Cardiac septum (tissue), 1 donor: ENCODE data around the gene GRIK1. TPM values are rescaled to one million over a fixed set of nuclear protein-coding genes. Genes with fewer than 3 reads are reported as not detected.

Experiments
- DNase-seq: peaks from one replicate; pipeline ENCODE4 v3.0.0-alpha.2; 2020; ENCODE audit warnings: low spot score
- intact Hi-C: fragments of 100-400 bp; cut with DNase I; formaldehyde crosslinking; loops from one replicate; pipeline ENCODE4 v1.14.0; 2022
- total RNA-seq: library from RNA; stranded (reverse); fragmentation: NEBNext Ultra II Directional; extraction: Animal tissue kit (Norgen Biotek cat#: 25700); gene quantifications from one replicate; pipeline ENCODE4 v1.2.1, GENCODE V29; 2021
- donor health status: DM: no; HTN: no; CAD: no.

Gene GRIK1
- total RNA-seq, 1 donor from 2014 or later = not detected

DNA sequence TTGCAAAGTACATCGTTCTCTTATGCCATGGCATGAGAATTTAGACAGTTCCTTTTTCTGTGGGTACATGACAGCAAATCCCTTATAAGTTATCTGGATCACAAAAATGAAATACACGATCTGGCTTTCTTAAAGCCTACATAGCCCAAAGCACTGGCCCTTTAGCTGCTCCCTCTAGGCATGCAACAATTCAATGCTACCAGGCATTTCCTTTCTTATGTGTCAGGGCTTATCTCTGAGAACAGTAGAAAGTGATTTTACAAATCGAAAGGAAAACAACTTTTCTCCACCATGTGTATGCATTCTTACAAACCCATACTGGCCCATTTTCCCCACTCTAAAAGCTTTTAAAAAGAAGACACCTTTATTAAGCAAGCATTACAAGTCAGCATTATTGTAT is 139.7 kb downstream of the GRIK1 start:
- intact Hi-C loops = no loop called here

DNA sequence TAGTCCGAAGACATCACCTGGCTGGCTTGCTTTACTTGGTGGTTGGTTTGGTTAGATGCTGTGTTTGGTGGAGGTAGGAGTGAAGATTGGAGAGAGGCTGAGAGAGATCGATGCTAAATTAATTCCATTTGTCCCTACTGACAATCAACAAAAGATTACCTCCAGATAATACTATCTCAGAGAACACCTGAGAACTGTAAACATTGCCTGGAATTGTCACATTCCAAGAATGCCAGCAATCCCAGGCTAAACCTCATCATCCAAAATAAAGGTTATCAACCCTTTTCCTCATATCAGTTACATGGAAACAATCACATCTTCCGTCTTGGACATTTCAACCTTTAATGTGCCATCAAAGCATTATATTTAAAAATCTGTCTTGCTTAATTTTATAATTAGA is 141.0 kb downstream of the GRIK1 start:
- intact Hi-C loops = no loop called here
- DNase-seq = no peak

More for the DNA sequence above, 139.7 kb downstream of the GRIK1 start:
- DNase-seq = no peak

DNA sequence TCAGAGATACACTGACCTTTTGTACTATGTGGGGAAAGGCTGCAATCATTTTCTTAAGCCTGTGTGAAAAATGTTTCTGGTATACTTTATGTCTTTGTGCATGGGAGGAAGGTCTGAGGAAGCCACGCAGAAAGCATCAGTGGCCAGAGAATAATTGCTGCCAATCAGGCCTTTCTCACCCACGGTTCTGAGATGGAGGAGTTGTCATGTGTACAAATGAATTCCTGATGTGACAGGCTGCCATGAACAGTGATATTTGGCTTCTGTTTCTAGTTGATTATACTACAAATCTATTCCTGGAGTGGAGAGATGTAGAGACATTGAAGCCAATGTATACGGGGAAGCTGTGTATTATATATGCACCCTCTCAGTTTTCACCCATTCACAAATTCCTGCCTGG is 142.6 kb downstream of the GRIK1 start:
- intact Hi-C loops = no loop called here
- DNase-seq = no peak

DNA sequence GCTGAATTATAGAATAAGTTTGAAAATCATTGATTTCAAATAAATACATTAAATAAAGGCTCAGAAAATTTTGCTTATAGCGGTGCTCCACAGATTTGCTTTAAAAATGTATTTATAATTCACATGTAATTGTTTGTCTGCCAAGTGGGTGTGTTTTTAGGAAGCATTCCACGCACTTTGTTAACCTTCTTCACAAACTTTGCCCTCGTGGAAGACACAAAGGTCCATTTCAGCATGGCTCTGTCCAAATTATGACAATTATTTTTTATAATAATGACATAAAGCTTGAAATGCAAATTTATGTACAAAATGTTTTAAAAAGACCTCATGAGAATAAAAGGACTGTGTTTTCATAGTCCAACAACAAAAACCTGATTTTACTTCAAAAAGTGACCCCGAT is 146.1 kb downstream of the GRIK1 start:
- intact Hi-C loops = no loop called here
- DNase-seq = no peak

DNA sequence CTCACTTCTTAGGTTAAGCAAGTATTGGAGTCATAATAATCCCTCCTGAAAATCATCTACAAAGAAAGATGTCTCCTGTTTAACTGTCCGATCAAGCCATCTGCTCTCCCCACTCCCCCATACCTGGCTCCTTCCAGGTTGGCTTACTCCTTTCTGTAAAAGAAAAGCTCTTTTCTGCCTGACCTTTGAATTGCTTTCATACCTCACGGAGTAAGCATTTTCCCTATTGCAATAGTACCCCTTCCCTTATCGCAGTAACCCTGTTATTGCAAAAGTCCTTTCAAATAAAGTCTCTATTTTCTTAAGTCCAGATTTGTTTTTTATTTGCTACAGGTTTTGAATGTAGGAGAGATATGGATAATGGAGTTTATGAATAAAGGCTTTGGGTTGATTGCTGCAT is 150.4 kb downstream of the GRIK1 start:
- DNase-seq = no peak
- intact Hi-C loops = no loop called here

DNA sequence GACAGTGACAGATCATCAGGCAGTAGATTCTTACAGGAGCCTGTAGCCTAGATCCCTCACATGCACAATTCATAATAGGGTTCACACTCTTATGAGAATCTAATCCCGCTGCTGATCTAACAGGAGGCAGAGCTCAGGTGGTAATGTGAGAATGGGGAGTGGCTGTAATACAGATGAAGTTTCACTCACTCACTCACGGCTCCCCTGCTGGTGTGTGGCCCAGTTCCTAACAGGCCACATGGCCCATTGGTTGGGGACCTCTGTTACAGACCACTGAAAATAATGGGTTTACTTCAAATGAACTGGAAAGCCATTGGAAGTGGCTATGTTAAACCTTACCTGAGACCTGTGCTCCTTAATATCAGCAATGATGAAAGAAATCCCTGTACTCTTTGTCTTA is 151.0 kb downstream of the GRIK1 start:
- intact Hi-C loops = no loop called here
- DNase-seq = no peak

DNA sequence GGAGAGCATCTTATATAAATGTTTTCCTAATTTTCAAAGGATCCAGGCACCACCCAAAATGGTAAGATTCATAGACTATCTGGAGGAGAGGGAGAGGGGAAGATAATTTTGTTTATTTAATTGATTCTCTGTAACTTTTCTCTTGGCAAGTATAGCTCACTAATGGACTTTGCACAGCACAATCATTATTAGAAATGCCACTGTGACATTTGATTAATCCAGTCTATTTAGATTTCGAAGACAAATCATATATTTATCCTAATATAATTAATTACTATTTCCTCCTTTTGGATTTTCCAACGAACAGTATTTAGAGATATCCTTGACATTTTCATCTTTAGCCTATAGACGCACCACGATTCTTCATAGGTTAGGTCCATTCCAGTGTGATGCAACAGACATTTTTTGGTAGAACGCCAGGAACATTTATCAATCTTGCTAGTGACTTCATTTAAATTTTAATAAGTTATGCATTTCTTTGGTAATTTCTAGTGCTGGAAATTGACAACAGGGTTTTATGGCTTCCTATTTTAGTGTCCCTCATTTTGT is 152.4 kb downstream of the GRIK1 start:
- no peak for DNase-seq
- intact Hi-C loops = no loop called here

DNA sequence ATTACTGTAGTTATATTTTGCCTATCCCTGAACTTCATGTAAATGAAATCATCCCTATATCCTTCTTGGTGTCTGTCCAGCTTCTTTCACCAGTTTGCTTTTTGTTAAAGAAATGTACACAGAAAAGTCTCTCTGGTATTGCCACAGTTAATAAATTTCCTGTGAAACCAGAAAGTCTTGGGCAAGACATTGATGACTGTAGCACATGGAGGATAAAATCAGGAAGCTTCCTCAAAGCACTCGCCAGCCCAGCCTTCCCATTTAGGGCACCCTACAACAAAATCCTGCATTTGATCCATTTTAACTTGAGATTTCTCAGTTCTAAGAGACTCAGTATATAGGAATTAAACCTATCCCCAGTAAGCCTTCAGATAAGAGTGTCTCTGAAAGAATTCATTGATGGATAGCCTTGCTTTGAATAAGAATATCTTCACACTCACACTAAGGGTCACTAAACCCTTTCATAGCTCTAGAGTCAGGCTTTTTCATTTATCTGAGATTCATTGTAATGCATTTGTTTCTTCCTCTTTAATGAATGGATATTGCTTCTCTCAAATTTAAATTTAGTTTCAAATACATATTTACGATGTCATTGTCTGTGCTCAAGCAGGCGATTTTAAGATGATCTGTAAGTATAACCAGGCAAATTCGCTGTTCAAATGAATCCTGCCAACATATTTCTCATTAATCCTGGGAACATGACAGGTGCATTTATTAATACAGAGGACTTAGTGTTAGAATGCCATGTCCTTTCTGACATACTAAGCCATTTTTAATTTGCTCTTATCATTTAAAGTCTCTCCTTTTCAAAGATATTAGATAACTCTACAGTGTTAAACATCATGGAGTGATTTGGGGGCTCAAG is 153.1 kb downstream of the GRIK1 start:
- DNase-seq = no peak
- intact Hi-C loops = no loop called here

DNA sequence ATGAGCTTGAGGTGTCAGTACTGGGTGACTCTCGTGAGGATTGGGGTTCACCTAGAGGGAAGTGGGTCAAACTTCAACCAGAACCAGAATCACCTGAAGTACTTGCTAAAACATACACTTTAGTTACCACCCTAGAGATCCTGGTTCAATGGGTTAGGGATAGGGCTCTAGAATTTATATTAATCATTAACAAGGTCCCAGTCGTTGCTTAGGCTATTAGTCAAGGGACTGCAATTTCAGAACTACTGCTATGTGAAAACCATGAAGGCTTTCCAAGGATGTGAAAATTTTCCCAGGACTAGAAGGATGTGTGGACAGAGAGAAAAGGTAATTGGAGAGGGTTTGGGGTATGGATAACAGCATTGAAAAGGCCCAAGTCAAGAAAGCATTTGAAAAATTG is 162.6 kb downstream of the GRIK1 start:
- intact Hi-C loops = no loop called here
- DNase-seq = no peak

DNA sequence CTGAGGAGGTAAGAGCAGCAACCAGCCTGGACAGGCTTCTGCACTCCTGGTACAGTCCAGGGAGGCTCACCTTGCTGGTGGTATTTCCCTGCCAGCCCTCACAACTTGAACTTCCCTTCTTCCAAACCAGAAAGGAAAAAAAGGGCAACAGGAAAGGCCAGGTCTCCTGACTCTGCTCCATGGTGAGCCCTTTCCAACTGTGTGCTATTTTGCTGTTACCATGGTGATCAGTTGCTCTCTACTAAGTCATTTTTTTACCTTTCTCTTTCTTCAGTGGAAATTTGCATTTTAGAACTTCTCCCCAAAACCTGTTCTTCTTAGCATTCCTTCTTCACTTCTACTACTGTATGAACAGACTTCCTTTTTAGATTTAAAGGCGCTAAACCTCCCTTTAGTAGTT is 164.3 kb downstream of the GRIK1 start:
- intact Hi-C loops = no loop called here

DNA sequence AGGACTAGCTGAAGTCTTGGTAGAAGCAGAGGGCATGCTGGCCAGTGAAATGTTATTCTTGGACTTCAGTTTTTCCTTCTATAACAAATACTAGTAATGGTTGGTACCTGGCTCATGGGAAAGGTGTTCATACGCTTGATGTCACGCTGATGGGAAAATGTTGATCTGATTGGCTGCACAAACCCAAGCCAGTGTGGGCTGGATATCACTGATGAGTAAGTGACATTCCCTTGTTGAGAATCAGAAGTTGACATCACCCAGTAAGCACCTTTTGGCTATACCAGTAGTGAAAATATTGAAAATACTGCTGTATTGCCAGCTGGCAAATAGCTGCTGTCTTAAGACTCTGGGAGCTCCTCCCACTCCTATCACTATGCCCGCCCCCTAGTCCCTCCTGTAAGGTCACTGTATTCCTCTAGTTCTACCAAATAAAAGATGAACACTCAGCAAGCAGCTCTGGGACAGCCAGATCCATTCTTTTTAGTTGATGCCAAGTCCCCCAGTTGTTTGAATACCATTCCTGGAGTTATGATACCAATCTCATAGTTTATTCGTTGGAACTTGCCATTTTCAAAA is 168.2 kb downstream of the GRIK1 start:
- intact Hi-C loops = no loop called here
- no peak for DNase-seq

More for the DNA sequence above, 164.3 kb downstream of the GRIK1 start:
- no peak for DNase-seq

DNA sequence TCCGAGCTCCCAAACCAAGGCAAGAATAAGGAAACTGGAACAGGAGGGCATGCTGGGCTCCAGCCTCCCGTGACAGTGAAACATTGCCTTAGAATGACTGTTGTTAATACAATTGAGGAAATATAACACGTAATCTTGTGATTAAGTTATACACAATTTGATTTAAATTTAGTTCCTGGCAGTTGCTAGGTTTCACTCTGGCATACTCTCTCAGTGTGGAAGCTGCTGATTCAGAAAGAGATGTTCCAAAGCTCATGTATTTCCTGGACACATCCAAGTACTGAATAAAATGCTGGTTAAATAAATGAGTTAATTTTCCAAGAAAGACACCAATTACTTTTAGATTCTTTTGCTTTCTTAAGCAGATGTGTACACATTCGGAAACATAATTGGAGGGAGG is 176.1 kb downstream of the GRIK1 start:
- no peak for DNase-seq
- intact Hi-C loops = no loop called here

DNA sequence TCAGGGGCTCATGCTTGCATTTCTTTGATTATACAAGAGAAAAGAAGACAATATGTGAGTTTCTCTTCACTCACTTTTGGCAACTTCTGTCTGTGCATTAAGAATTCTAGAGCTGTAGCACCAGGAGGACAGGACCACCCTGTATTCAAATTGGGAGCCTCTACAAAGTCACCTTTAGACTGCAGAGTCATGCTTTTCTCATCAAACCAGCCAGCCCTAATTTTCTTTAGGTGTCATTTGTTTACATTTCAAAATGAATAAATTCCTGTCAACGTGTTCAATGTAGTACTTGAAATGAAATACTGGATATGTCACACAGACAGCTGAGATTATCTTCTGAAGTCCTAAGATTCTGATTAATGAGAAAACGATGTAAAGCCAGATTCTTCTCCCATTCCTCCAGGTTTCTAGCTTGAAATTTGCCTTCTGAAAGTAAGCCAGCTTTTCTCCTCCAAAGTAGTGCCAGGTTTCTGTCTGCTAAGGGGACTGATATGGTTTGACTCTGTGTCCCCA is 177.2 kb downstream of the GRIK1 start:
- intact Hi-C loops = no loop called here
- no peak for DNase-seq

DNA sequence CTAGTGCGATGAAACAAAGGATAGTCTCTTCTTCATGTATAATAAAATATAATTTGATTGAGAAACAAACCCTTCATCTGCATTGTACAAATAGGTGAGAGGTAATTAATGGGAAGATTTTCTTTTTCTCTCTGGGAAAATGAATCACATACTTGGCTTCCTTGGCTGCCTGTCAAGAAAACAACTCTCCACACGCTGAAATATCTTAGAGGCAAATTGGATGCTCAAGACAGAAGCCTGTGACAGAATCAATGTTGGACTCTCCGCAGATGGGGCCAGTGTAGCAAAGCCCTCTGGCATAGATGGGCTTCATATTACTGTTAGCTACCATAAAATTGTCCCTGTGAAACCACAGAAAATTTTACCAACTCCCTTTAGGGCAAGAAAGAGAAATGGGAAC is 186.6 kb downstream of the GRIK1 start:
- intact Hi-C loops = no loop called here

DNA sequence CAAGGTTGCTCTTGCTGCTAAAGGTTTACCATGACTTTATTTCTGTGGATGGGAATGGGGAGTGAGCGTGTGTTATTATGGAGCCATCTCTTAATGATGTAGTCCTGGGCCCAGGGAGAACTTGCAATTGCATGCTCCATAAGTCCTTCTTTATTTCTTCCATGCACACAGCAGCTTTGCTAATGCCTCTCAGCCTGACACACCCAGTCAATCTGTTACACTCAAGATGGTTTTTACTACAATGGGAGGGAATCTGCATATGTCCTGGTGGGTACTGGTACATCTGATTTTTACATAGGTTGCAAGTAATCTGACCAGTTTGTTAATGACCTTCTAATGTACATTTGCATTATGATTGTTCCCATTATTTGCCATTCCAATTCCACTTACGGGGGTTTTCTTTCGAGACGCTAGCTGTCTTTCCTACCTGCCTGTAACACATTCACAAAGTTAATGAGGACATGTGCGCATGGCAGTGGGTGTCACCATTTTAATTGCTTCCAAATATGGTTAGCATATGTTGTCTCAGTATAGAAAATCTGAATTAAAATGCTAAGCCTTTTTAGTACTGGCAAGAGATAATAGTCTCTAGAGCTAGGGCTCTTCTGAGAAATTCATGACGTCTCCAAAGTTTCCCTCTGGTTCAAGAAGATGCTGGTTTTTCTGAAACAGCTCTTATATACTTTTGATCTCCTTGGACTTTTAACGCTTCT is 188.2 kb downstream of the GRIK1 start:
- intact Hi-C loops = no loop called here
- DNase-seq = no peak

More for the DNA sequence above, 186.6 kb downstream of the GRIK1 start:
- no peak for DNase-seq

DNA sequence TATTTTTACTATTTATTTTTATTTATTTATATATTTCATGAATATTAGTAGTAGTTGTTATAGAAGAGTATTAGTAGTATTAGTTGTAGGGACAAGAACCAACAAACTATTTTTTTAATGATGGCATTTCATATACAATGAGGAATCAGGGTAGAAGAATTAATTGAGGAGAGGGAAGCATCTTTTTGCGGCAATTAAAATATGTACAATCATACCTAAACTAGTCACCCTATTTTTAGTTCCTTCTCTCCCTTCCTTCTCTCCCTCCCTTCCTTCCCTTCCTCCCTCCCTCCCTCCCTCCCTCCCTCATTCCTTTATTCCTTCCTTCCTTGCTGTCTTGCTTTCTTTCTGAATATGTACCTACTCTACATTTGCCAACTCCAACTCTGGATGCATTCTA is 189.8 kb downstream of the GRIK1 start:
- no peak for DNase-seq
- intact Hi-C loops = no loop called here

DNA sequence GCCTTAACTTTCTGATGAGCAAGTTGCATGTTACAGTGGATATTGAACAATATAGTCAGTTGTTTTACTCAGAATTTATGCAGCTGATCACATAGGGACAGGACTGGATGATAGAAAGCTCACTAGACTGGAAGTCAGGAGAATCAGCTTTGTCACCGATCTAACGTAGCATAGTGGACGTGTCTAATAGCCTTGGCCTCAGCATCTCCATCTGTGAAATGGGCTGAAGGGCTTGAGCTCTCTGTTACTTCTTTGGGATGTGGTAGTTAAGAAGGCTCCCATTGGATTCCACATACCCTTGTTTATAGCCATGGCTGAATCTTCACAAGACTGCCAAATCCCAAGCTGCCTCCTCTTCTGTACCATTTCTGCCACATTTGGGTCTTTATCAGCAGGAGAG is 190.6 kb downstream of the GRIK1 start:
- DNase-seq = no peak
- intact Hi-C loops = no loop called here

DNA sequence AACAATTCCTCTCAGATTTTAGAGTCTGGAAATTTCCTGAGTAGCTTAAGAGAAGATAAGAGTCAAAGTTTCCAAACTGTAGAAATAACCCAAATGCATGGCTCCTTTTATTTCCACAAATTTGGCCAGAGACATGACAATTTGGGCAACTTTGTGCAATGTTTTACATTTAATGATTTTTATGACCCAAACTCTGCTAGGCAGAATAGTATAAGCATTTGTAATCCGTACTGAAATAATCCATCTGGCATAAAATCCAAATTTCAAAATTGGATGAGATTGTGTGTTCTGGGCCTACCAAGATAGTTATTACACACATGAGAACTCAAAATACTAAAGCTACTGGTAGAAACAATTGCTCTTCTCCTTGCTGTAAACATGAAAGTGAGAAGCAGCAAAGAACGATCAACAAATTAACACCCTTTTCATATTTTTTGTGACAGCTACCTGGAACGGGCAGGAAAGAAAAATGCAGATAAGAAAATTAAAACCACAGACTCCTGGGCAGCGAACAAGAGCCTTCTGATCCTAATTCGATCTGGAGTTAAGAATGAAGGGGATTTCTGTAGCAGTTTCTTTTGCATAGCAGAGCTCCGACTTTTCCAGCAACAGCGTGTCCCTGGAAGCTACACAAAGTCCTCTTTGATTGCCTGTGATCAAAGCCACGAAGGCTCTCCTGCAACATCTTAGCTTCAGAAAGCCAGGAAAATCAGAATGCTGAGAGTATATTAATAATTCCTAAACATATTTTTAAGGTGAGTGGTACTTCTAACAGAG is 191.2 kb downstream of the GRIK1 start:
- no peak for DNase-seq
- intact Hi-C loops = no loop called here

DNA sequence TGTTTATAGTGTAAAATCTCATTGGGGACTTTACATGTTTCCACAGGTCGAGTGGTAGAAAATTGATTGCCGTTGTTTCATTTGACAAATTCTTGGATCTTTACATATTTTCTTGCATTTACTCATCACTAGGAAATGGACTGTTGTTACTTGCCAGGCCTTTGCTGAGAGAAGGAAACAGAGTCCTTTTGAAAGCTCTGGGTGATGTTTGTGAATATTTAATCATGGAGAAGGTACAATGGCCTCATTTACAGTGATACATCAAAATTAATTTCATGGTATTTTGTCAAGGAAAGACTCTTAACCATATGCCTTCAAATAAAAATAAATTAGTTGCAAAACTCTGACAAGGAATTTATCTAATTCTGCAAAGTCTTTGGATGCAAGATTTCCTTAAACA is 198.0 kb downstream of the GRIK1 start:
- intact Hi-C loops = no loop called here
- no peak for DNase-seq

DNA sequence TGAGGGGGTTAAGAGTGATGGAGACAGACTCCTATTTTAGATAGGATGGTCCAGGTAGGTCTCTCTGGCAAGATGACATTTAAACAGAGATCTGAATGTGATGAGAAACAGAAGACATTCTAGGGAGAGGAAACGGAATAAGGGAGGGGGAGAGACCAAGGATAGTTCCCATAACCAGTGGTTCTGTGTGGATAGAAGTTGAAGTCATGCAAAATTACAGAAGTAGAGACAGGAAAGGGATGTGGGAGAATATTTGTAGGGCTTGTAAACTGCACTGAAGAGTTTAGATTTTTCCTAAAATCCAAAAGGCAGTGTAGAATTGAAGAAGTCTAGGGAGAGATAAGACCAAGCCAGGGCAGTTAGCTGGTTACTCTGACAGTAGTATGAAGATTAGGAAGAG is 200.6 kb downstream of the GRIK1 start:
- no peak for DNase-seq
- intact Hi-C loops = no loop called here
